GM13977 (cell line): ENCODE data around the gene RPP14.

ENCODE experiments used
- DNase-seq: peaks from one replicate; pipeline ENCODE4 v3.0.0; 2012; ENCODE audit warnings: low spot score
- in situ Hi-C: fragments of 300-500 bp; cut with MboI; formaldehyde crosslinking; loops from one replicate; pipeline ENCODE4 v1.12.0; 2022; ENCODE audit warnings: low sequenced_read_pairs, low pct_unique_long_range_greater_than_20kb, mixed read lengths, inconsistent platforms; ENCODE audit not compliant: unreplicated experiment
- TF ChIP-seq, protein P1 (sequence below): IDR thresholded peaks from 2 replicates; pipeline ENCODE4 v1.5.1; 2012; ENCODE audit warnings: mild to moderate bottlenecking, control low read depth; ENCODE audit not compliant: insufficient read depth; ENCODE audit errors: extremely low read depth, missing control alignments

The RPP14 gene

DNA sequence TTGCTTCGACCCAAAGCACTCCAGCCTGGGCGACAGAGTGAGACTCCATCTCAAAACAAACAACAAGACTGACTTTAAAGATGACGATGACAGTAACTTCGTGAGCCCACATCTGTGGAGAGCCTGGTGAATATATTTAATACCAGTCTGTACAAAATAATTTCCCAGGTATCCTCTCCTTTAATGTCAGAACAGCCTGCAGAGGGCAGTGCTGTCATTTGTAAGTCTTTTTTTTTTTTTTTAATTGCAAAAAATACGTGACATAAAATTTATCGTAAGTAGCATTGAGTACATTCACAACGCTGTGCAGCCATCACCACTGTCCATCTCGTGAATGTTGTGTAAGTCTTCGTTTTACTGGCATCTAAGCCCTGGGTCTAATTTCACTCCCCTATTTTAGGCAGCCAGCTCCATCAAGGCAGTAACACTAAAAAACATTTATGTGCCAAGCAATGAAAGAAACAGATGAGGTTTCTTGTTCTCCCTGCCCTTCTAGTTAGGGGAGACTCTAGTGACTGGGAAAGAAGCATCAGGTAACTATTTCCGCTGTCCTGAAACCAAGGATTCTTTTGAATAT is 1.7 kb downstream of the RPP14 start:
- TF ChIP-seq, protein P1, sequence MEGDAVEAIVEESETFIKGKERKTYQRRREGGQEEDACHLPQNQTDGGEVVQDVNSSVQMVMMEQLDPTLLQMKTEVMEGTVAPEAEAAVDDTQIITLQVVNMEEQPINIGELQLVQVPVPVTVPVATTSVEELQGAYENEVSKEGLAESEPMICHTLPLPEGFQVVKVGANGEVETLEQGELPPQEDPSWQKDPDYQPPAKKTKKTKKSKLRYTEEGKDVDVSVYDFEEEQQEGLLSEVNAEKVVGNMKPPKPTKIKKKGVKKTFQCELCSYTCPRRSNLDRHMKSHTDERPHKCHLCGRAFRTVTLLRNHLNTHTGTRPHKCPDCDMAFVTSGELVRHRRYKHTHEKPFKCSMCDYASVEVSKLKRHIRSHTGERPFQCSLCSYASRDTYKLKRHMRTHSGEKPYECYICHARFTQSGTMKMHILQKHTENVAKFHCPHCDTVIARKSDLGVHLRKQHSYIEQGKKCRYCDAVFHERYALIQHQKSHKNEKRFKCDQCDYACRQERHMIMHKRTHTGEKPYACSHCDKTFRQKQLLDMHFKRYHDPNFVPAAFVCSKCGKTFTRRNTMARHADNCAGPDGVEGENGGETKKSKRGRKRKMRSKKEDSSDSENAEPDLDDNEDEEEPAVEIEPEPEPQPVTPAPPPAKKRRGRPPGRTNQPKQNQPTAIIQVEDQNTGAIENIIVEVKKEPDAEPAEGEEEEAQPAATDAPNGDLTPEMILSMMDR = peak; percentile 60
- in situ Hi-C loops = loop anchor here (25.0 kb wide), 2 partner anchors 295 to 330 kb away; partner anchors contain the start of gene FLNB
- peak; percentile 56 for DNase-seq

DNA sequence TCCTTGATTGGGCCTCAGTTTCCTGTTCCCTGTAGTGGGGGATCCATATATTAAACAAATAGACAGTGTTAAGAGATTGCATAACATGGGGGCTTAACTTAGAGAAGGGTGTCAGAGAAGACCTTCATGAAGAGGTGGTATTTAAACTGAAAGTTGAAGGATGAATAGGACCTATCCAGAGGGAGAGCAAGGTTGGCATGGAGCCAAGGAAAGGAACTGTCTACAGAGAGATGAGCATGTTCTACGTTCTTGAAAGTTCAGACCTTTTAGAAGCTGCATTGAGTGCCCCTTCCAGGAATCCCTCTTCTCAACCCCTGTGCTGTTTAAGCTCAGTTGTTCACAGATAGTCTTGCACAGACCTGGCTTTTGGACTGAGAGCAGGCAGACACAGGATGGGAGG is 2.7 kb downstream of the RPP14 start:
- in situ Hi-C loops = loop anchor here (25.0 kb wide), 2 partner anchors 296 to 329 kb away; partner anchors contain the start of gene FLNB
- TF ChIP-seq, protein P1 = no peak
- DNase-seq = no peak

DNA sequence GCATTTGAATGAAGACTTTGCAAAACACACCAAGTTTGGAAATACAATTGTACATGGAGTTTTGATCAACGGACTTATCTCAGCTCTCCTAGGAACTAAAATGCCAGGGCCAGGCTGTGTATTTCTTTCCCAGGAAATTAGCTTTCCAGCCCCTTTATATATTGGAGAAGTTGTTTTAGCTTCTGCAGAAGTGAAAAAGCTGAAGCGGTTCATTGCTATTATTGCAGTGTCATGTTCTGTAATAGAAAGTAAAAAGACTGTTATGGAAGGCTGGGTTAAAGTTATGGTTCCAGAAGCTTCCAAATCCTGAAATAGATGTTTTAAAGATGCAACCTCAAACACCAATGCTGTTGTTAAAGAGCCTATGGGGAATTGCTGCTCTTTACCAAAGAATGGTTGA is 11.8 kb downstream of the RPP14 start:
- in situ Hi-C loops = loop anchor here (25.0 kb wide), 2 partner anchors 306 to 319 kb away; partner anchors contain the start of gene FLNB
- DNase-seq = no peak
- TF ChIP-seq, protein P1 = no peak

DNA sequence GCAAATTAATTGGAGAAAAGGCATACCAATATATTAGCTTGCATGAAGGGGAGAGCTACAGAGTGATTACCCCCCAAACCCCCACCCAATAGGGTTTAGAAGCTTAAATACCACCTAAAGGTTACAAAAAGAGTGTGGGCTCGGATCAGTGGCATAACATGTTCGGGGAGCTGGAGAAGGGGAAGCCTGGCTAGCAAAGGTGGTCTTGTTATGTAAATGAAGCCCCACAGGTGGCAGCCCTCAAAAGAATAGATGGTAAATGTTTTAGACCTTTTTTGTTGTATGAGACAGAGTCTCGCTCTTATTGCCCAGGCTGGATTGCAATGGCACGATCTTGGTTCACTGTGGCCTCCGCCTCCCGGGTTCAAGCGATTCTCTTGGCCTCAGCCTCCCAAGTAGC is 15.7 kb downstream of the RPP14 start:
- no peak for DNase-seq
- TF ChIP-seq, protein P1 = no peak
- in situ Hi-C loops = loop anchor here (5.0 to 25.0 kb wide), 3 partner anchors 211 to 316 kb away; partner anchors contain the start of gene FLNB

DNA sequence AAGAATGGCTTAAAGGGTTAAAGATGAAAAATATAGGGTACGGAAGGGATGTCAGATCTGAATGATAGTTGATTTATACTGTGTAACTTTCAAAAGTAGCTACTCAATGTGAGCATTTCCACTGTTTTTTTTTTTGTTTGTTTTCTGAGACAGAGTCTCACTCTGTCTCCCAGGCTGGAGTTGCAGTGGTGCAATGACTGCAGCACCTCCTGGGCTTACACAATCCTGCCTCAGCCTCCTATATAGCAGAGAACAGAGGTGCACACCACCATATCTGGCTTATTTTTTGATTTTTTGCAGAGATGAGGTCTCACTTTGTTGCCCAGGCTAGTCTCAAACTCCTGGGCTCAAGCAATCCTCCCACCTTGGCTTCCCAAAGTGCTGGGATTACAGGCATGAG is 16.7 kb downstream of the RPP14 start:
- no peak for DNase-seq
- TF ChIP-seq, protein P1 = no peak
- in situ Hi-C loops = loop anchor here (5.0 to 25.0 kb wide), 3 partner anchors 210 to 315 kb away; partner anchors contain the start of gene FLNB

DNA sequence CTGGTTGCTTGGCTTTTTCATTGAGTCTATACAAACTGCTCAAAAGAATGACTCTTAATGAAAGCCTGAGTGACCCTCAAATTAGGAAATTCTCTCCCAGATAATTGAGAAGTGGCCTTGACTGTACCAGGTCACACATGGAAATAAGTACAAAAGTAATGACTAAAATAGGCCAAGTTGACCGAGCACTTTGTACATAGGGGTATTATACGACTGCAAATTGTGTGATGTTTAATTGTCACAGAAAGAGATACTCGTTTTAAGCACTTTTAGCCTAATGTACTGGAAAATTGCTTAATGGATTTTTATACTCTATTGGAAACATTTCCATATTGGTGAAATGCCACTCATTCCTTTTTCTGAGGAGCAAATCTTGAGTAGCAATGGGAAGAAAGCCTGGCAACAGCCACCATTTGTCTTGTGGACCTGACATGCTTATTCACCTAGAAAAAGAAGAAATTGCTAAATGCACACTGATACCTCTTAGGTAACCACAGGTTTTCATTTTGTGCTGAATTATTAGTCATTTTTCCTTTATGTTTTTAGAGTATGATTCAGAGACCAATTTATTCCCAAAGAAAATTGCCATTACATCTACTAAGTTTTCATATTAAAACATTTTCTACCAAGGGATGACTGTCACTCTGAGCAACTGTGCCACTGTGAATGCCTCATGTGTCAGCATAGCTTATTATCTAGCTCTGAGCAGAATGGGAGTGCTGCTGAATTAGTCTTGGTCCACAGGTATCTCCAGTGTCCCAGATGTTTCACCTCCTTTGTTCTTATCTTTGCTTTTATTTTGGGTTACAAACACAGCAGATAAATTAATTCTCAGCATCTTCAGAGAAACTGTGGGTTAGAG is 17.7 kb downstream of the RPP14 start:
- DNase-seq = no peak
- in situ Hi-C loops = loop anchor here (5.0 to 25.0 kb wide), 3 partner anchors 209 to 314 kb away; partner anchors contain the start of gene FLNB
- TF ChIP-seq, protein P1 = no peak
